IPS DF 19.7 (cell line): ENCODE measurements around the gene PTPRN2.
"Not testable (repeated sequence)": the region's sequence is repeated elsewhere in the genome, so short reads cannot be mapped to it uniquely, and the experiment has no call there.

ENCODE experiments used
- DNase-seq: peaks from one replicate; pipeline ENCODE4 v3.0.0-alpha.2; 2013; ENCODE audit warnings: low read depth, low spot score

The PTPRN2 gene

DNA sequence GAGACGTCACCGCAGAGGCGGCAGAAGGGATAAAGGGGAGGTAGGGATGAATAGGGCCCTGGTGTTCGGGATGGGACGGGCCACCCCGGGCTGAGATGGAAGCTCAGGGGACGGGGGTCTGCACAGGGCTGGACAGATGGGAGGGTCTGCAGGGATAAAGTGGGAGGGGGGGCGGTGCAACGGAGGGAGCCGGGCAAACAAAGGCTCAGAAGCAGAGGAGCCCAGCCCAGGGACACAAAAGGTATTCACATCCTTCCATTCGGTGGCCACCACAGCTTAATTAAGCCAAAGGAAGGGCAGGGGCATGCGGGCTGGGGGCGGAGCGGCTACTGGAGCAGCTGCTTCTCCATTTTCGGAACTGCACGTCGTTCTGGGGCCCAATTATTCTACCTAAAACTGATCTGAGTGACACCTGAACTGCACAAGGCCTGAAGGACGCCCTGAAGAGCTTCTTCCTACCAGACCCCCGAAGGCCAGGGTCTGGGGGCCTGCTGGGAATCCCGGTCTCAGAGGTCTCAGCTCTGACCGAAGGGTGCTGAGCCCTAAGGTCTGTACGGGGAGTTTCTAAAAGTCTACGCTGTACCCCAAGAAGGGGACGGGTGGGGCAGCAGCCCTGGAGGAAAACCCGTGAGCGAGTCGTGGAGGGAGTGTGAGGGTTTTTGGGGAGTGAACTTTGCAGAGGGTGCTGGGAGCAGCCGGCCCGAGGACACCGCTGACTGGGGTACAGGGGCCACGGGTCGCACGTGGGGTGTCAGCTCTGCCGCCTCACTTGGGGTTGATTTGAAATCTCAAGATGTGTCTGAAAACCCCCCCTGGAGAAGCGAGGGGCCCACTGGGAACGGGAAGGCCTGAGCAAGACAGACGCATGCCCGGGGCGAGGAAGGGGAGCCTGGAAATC is 916.0 kb downstream of the PTPRN2 start:
- no peak for DNase-seq

DNA sequence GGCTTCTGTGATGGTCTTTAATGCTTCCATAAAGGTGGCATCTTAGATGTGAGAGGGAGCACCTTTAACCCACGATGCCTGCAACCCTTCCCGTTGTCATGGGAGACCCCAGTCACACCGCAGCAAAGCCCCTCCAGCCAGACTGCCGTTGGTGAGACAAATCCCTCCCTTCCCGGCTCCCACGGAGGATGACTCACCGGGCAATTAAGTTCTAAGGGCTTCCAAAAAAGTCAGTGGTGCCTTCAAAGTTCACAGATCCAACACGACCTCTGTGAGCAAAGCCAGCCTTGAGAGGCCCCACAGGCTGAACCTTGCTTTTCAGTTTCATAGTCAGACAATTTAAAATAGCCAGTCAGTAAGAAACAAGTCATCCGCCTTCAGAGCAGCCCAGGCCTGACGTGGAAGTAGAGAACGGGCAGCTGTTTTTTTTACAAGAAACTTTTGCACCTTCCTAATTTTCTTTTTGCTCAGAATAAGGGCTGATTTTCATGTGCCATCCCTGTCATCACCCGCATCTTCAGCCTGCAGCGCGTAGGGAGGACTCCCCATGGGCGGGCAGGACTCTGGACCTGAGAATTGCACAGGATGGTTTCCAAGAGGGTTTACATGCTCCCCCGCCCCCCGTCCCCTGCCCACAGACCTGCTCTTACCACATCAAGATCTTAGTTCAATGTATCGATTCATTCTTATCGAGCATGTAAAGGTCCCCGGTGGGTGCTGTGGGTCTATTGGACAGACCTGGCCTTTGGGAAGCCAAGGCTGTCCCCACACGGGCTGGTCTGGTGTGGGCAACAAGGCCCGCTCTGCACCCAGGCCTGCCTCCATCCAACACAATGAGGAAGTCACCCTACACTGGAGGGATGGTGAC is 916.9 kb downstream of the PTPRN2 start:
- no peak for DNase-seq

GRCh38 chr7:157669768-157670351 is 917.8 kb downstream of the PTPRN2 start:
- no peak for DNase-seq

DNA sequence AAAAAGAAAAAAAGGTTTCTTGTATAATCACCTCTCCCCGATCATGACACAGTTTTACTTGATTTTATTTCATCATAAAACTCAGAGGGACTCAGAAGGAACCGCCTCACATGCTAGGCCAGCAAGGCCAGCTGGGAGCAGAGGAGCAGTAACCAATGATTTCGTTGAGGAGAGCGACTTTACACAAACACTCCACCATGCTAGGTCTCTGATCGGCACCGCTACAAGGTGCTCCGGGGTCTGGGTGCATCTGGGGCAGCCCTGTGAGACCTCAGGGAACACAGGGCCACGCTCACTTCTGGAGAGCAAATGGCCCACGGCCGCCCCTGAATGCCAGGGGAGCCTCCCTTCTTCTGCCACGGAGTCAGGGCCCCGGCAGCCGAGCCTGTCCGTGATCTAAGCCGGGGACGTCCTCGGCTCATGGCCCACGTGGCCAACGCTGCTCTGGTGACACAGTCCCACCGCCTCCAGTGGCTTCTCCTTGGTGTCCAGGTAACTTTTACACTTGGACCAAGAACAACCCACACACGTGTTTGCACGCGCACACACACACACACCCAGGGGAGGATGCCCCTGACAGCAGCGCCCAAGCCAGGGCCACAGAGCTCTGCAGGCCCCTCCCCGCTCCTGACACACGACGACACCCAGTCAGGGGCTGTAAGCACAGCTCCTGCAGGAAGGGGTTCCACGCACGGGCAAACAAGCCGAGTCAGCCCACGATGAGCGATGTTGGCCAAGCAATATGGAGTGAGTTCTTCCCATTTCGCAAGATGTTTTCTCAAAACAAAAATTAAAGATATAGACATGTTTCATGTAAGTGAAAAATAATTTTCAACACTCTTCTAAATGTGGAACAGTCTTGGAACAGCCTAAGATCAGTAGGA is 918.5 kb downstream of the PTPRN2 start:
- DNase-seq, result no peak

DNA sequence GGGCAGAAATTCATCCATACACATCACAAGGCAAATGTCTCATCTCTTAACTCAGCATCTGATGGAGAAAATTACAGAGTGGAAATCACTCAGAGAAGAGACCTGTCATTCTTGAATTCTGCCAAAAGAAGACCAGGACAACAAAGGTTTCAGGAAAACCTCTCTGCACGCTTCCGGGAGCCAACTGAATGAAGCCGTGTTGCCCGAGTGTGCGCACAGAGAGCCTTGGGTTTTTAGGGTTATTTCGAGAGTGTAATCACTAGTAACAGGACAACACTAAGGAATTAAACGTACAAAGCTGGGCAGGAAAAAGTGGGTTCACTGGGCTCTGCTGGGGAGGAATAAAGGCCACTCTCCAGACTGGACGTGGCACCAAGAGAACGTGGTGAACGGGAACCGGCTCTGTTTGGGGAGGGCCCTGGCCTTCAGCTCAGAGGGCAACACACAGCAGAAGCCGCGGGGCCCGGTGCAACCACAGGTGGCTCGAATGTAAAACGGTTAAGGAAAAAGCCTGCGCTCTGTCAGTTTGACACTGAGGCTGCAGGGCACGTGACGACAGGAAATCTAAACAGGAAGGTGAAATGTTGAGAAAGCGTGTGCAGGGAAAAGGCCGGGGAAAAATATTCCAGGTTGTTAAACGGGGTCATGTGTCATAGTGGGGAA is 919.3 kb downstream of the PTPRN2 start:
- no peak for DNase-seq

DNA sequence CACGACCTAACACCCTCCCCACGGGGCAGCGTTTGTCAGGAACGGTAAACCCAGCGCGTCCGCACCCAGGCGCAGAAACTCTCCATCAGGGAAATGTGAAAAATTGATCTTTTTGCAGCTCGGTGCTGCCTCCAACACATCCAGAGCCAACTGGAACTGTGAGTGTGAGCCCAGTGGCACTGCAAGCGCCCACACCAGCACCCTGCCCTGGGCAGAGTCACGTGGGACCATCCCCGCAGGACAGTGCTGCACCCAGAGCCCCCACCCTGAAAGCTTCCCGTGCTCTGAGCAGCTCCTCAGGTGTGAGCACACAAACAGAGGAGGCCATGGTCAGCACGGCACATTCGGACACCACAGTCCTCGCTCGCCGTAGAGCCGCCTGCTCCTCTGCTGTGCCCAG is 919.9 kb downstream of the PTPRN2 start:
- DNase-seq, result no peak

DNA sequence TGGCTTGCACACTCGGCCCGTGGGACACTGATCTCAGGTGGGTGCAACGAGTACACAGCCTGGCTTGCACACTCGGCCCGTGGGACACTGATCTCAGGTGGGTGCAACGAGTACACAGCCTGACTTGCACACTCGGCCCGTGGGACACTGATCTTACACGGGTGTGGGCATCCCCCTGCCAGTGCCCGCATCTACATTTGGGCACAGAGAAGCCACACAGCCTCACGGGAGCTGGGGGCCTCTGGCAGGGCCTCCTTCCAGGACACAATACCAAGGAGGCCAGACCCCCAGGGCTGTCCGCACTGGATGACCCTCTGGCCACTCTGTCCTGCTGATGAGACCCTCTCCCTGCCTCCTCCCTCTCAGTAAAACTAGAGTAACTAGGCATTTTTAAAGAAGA is 920.4 kb downstream of the PTPRN2 start:
- DNase-seq, result no peak

- DNase-seq, result no peak
Measured at GRCh38 chr7:157666530-157667040, 921.0 kb downstream of the PTPRN2 start.

GRCh38 chr7:157665634-157665988 is 922.0 kb downstream of the PTPRN2 start:
- not testable (repeated sequence) for DNase-seq

- no peak for DNase-seq
Measured at GRCh38 chr7:157664871-157665633, 922.6 kb downstream of the PTPRN2 start.

- DNase-seq, result no peak
Measured at GRCh38 chr7:157664034-157664433, 923.6 kb downstream of the PTPRN2 start.

DNA sequence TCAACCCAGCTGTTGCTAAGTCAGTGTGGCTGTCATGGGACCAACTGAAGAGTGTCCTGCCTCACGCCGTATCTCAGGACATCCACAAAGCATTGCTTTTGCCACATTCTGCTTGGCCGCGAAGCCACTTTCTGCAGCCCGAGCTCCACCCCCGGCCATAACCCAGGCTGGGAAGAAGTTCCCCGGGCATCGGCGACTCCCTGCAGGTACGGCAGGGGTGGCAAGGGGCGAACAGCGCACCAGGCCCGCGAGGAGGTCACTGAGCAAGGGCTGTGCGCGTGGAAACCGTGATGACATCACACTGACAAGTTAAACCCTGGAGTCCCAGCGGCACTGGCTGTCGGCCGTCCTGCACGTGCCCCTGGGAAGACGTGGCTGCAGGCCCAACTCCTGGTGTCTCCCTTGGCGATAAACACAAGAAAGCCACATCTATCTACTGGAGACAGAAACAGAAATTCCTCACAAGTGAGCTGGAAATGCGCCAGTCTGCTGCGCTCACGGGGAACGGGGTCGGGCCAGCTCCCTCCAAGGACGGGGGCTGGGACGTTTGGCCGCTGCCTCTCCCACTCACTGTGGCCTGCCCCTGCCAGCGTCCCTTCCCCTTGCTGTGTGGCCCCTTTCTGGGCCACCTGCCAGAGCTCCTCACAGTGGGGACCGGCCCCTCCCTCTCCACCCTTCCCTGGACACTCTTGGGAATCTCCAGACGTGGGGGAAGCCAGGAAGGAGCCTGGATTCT is 924.5 kb downstream of the PTPRN2 start:
- no peak for DNase-seq

GRCh38 chr7:157662110-157662791 is 925.4 kb downstream of the PTPRN2 start:
- no peak for DNase-seq

- DNase-seq, result no peak
Measured at GRCh38 chr7:157661611-157661975, 926.0 kb downstream of the PTPRN2 start.

GRCh38 chr7:157660971-157661610 is 926.5 kb downstream of the PTPRN2 start:
- no peak for DNase-seq

GRCh38 chr7:157658851-157659412 is 928.7 kb downstream of the PTPRN2 start:
- no peak for DNase-seq
